Upper lobe of left lung (tissue), 4 donors: ENCODE measurements around the gene CDH22.

ENCODE experiments used
- CTCF ChIP-seq, 6 experiments: fragments of 450-650 bp in 4 of 6; fragments of 200-600 bp in 2 of 6; sonication (generic) in 2 of 6; IDR thresholded peaks; one replicate each; pipeline ENCODE4 v1.5.1; 2016 to 2019; ENCODE audit warnings: antibody characterized with exemption in 6 of 6
- EP300 ChIP-seq, 4 donors: sonication (generic); formaldehyde crosslinking; IDR thresholded peaks; one replicate each; pipeline ENCODE4 v1.5.1; 2017; ENCODE audit warnings: antibody characterized with exemption in 4 of 4, control low read depth in 2 of 4
- POLR2A ChIP-seq, 4 donors: fragments of 450-650 bp; IDR thresholded peaks; one replicate each; pipeline ENCODE4 v1.5.1; 2016 to 2017; ENCODE audit warnings: antibody characterized with exemption in 4 of 4, mild to moderate bottlenecking in 2 of 4
- POLR2AphosphoS5 ChIP-seq, 2 donors: sonication (generic); formaldehyde crosslinking; IDR thresholded peaks; one replicate each; pipeline ENCODE4 v1.5.1; 2017; ENCODE audit warnings: antibody characterized with exemption in 2 of 2

GRCh38 chr20:46260936-46261454 lies 47.3 kb downstream of the CDH22 start:
- no peak for TF ChIP-seq POLR2A (IDR thresholded peaks at IDR 0.05)
- TF ChIP-seq EP300 (IDR thresholded peaks at IDR 0.05): no peak
- no peak for TF ChIP-seq CTCF (IDR thresholded peaks at IDR 0.05)
- no peak for TF ChIP-seq POLR2AphosphoS5 (IDR thresholded peaks at IDR 0.05)
